ENCODE results near the gene HSPA12A.

GRCh38 chr10:116756277-116756676 lies 13.9 kb upstream of the HSPA12A start:
- TF ChIP-seq GATA3 (IDR thresholded peaks at IDR 0.05; ENCODE audit: low read depth, low read length), result no peak
- no peak for TF ChIP-seq GATA2 (IDR thresholded peaks at IDR 0.05; ENCODE audit: low read depth, low read length)

All from SH-SY5Y (cell line).